ENCODE measurements around the gene WDR76.

GRCh38 chr15:43872416-43873020 is 45.7 kb downstream of the WDR76 start:
- TF ChIP-seq CTCF (conservative IDR thresholded peaks at IDR 0.05 in 1 of 2, IDR thresholded peaks at IDR 0.05 in 1 of 2; ENCODE audit: extremely low read depth in 1 of 2, insufficient read depth in 1 of 2, low read depth in 1 of 2, low read length in 2 of 2) (peak; percentile 59 to 65), EZH2 (IDR thresholded peaks at IDR 0.05; ENCODE audit: borderline replicate concordance, low read length) (no peak)

All from mammary epithelial cell (primary cell).